Measurements from ENCODE around the gene CMTM4.

DNA sequence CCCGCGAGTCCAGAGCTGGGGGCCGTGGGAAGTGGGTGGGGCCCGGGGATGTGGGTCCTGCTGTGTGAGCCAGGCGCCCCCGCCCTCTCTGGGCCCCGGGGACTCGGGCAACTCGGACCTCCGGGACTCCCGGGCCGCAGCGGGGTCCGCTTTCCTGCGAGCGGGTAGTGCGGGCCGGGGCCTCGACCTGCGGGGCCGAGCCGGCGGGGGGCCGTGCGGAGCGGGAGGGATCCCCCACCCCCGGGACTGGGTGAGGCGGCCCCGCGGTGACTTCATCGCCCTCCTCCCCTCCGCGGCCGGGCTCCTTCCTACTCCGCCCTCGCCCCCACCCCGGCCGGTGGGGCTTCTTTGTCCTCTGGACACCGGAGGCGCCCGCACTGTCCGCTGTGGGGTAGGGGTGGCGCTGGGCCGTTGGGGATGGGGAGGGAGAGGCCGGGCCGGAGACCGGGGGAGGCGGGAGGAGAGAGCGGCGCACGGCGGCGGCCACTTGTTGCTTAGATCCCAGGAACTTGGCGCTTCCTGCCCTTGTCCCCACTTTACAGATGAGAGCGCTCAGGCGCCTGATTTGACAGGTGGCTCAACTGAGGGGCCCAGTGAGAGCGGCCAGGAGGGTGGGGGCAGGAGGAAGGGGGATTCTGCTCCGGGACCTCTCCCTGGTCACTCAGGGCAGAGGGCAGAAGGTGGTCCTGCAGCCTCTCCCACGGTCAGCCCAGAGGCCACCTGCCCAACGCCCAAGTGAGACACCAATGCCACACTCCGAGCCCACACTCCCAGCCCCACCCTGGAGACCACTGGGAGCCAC lies 91.2 kb downstream of the CMTM4 start:
- TF ChIP-seq SPI1 (IDR thresholded peaks at IDR 0.05; ENCODE audit: borderline replicate concordance, low read depth) (no peak), GABPA (IDR thresholded peaks at IDR 0.05; ENCODE audit: low read depth) (no peak), POLR2AphosphoS5 (IDR thresholded peaks at IDR 0.05; ENCODE audit: low read depth) (no peak)
- TF ChIP-seq, protein P1, sequence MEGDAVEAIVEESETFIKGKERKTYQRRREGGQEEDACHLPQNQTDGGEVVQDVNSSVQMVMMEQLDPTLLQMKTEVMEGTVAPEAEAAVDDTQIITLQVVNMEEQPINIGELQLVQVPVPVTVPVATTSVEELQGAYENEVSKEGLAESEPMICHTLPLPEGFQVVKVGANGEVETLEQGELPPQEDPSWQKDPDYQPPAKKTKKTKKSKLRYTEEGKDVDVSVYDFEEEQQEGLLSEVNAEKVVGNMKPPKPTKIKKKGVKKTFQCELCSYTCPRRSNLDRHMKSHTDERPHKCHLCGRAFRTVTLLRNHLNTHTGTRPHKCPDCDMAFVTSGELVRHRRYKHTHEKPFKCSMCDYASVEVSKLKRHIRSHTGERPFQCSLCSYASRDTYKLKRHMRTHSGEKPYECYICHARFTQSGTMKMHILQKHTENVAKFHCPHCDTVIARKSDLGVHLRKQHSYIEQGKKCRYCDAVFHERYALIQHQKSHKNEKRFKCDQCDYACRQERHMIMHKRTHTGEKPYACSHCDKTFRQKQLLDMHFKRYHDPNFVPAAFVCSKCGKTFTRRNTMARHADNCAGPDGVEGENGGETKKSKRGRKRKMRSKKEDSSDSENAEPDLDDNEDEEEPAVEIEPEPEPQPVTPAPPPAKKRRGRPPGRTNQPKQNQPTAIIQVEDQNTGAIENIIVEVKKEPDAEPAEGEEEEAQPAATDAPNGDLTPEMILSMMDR (IDR thresholded peaks at IDR 0.05; ENCODE audit: insufficient read depth, low read length) = no peak

Data from HL-60 (cell line).